Measurements from ENCODE around the gene ZC3H7A. TPM values are rescaled to one million over a fixed set of nuclear protein-coding genes. Genes with fewer than 3 reads are reported as not detected.

ZC3H7A gene
- total RNA-seq, 4 donors from 2014 or later, result 59.2 to 86.7 (median 76.2) TPM

DNA sequence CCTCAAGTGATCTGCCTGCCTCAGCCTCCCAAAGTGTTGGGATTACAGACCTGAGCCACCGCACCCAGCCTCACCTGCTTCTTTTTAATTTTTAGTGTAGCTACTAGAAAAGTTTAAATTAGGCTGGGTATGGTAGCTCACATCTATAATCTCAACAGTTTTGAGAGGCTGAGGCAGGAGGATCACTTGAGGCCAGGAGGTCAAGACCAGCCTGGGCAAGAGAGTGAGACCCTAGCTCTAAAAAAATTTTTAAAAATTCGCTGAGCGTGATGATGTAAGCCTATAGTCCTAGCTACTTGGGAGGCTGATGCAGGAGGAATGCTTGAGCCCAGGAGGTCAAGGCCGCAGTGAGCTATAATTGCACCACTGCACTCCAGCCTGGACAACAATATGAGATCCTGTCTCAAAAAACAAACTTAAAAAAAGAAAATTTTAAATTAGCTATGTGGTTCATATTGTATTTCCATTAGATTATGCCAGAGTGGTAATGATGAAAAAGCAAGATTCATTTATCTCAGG lies 89.3 kb downstream of the ZC3H7A start:
- TF ChIP-seq POLR2A (IDR thresholded peaks at IDR 0.05) (no peak), CTCF (IDR thresholded peaks at IDR 0.05) (no peak)
- 89 to 96% methylated on average over 4 of the region's 4 CpGs for WGBS, 2 donors
- Histone ChIP-seq H3K27me3 (no peaks in the 10 kb centered on the region), H3K4me3 (no peak overlapping the region), H3K9me3 (no peaks in the 10 kb centered on the region), H3K36me3 (peaks cover 0 to 44% (median 4%) of the 10 kb centered on the region in 3 donors), H3K4me1 (peaks cover 0 to 24% (median 0%) of the 10 kb centered on the region in 4 donors), H3K27ac (no peak overlapping the region)
- DNase-seq (ENCODE audit: low spot score in 2 of 2), result no peak

GRCh38 chr16:11706180-11706742 lies 90.8 kb downstream of the ZC3H7A start:
- Histone ChIP-seq H3K36me3 (peaks cover 0 to 45% (median 4%) of the 10 kb centered on the region in 3 donors), H3K9me3 (no peaks in the 10 kb centered on the region), H3K4me1 (peaks cover 0 to 24% (median 0%) of the 10 kb centered on the region in 4 donors), H3K27ac (peak overlapping the region in 1 of 4 donors; percentile 7), H3K27me3 (no peaks in the 10 kb centered on the region), H3K4me3 (no peak overlapping the region)
- DNase-seq (ENCODE audit: low spot score in 2 of 2), result no peak
- WGBS, 2 donors, result 80 to 81% methylated on average over 5 of the region's 5 CpGs
- no peak for TF ChIP-seq POLR2A (IDR thresholded peaks at IDR 0.05)
- TF ChIP-seq EP300 (IDR thresholded peaks at IDR 0.05), result peak in 1 of 2 donors; percentile 9

GRCh38 chr16:11705311-11706025 lies 91.6 kb downstream of the ZC3H7A start:
- Histone ChIP-seq H3K36me3 (peaks cover 0 to 39% (median 5%) of the 10 kb centered on the region in 3 donors), H3K27me3 (no peaks in the 10 kb centered on the region), H3K4me3 (no peak overlapping the region), H3K27ac (no peak overlapping the region), H3K4me1 (peaks cover 0 to 21% (median 0%) of the 10 kb centered on the region in 4 donors), H3K9me3 (no peaks in the 10 kb centered on the region)
- DNase-seq (ENCODE audit: low spot score in 2 of 2), result no peak
- TF ChIP-seq POLR2A (IDR thresholded peaks at IDR 0.05) (no peak), CTCF (IDR thresholded peaks at IDR 0.05) (no peak), EP300 (IDR thresholded peaks at IDR 0.05) (no peak)
- WGBS, 2 donors, result 52 to 66% methylated on average over 6 of the region's 6 CpGs

Small RNAs within 50 kb of the gene (small RNA-seq; reads per million reads assigned to genes)
- not detected for gene RF00017

Other genes with a start within 250 kb of the ZC3H7A start
- gene LITAF, start 210.3 kb downstream of the ZC3H7A start, total RNA-seq, result 10 to 100 TPM; 54.8 to 73.0 (median 65.3) TPM
- 10 to 100 TPM; 24.3 to 30.6 (median 27.0) TPM for gene SNN, start 128.8 kb downstream of the ZC3H7A start, total RNA-seq
- 10 to 100 TPM; 45.7 to 67.2 (median 51.4) TPM for gene TXNDC11, start 54.4 kb downstream of the ZC3H7A start, total RNA-seq
- gene RSL1D1, start 54.3 kb upstream of the ZC3H7A start, total RNA-seq, result 100 to 1,000 TPM in 3 of 4 donors, 10 to 100 TPM in 1; 67.3 to 107 (median 103) TPM
- gene GSPT1, start 118.7 kb upstream of the ZC3H7A start, total RNA-seq, result 10 to 100 TPM; 43.2 to 49.8 (median 46.2) TPM
- gene NPIPB2, start 144.8 kb upstream of the ZC3H7A start, total RNA-seq, result 10 to 100 TPM in 1 of 4 donors, 1 to 10 TPM in 3; 6.8 to 12.6 (median 8.3) TPM
- not detected for gene TNFRSF17, start 168.0 kb upstream of the ZC3H7A start, total RNA-seq
- 10 to 100 TPM; 23.9 to 45.7 (median 36.1) TPM for gene SNX29, start 179.5 kb upstream of the ZC3H7A start, total RNA-seq